CMK (cell line): ENCODE measurements around the gene MAGOH.
"Not testable (repeated sequence)": the region's sequence is repeated elsewhere in the genome, so short reads cannot be mapped to it uniquely, and the experiment has no call there.

Experiments used
- DNase-seq: peaks from one replicate; pipeline ENCODE4 v3.0.0-alpha.2; 2010; ENCODE audit warnings: low read depth

The MAGOH gene

GRCh38 chr1:53186533-53186932, 51.8 kb downstream of the MAGOH start:
- no peak for DNase-seq

- DNase-seq: not testable (repeated sequence)
These were observed 52.4 kb downstream of the MAGOH start for GRCh38 chr1:53185955-53186297.

GRCh38 chr1:53183095-53183990, 55.0 kb downstream of the MAGOH start:
- no peak for DNase-seq

GRCh38 chr1:53182716-53183094, 55.6 kb downstream of the MAGOH start:
- no peak for DNase-seq

GRCh38 chr1:53182111-53182593, 56.2 kb downstream of the MAGOH start:
- DNase-seq: peak; percentile 56

GRCh38 chr1:53180951-53181350, 57.4 kb downstream of the MAGOH start:
- DNase-seq: no peak

- no peak for DNase-seq
These were observed 58.1 kb downstream of the MAGOH start for GRCh38 chr1:53180226-53180625.
